Ovary (tissue), 3 donors: Measurements from ENCODE around the gene RFXANK.

ENCODE experiments used
- EP300 ChIP-seq: sonication (generic); formaldehyde crosslinking; IDR thresholded peaks from one replicate; pipeline ENCODE4 v1.6.1; 2017; ENCODE audit warnings: antibody characterized with exemption
- POLR2A ChIP-seq: fragments of 450-650 bp; IDR thresholded peaks from one replicate; pipeline ENCODE4 v1.6.1; 2017; ENCODE audit warnings: antibody characterized with exemption, mild to moderate bottlenecking, moderate library complexity
- TF ChIP-seq, protein P1 (sequence below), 3 donors: fragments of 450-650 bp in 2 of 3; fragments of 200-600 bp in 1 of 3; IDR thresholded peaks; one replicate each; pipeline versions ENCODE4 v1.5.1 to v1.8.0; 2016 to 2022; ENCODE audit warnings: antibody characterized with exemption in 3 of 3, mild to moderate bottlenecking in 1 of 3
- donor health status: DM: no; HTN: no; CAD: no.

- TF ChIP-seq, protein P1, sequence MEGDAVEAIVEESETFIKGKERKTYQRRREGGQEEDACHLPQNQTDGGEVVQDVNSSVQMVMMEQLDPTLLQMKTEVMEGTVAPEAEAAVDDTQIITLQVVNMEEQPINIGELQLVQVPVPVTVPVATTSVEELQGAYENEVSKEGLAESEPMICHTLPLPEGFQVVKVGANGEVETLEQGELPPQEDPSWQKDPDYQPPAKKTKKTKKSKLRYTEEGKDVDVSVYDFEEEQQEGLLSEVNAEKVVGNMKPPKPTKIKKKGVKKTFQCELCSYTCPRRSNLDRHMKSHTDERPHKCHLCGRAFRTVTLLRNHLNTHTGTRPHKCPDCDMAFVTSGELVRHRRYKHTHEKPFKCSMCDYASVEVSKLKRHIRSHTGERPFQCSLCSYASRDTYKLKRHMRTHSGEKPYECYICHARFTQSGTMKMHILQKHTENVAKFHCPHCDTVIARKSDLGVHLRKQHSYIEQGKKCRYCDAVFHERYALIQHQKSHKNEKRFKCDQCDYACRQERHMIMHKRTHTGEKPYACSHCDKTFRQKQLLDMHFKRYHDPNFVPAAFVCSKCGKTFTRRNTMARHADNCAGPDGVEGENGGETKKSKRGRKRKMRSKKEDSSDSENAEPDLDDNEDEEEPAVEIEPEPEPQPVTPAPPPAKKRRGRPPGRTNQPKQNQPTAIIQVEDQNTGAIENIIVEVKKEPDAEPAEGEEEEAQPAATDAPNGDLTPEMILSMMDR (IDR thresholded peaks at IDR 0.05) = no peak
- TF ChIP-seq POLR2A (no peak), EP300 (no peak)
These were observed 12.3 kb upstream of the RFXANK start for GRCh38 chr19:19179548-19180441.
